ENCODE measurements around the gene KREMEN2. TPM values are rescaled to one million over a fixed set of nuclear protein-coding genes. Genes with fewer than 3 reads are reported as not detected.
"Not testable (repeated sequence)": the region's sequence is repeated elsewhere in the genome, so short reads cannot be mapped to it uniquely, and the experiment has no call there.

KREMEN2 gene
- total RNA-seq, result not detected

GRCh38 chr16:2963723-2964474, at the start of gene KREMEN2:
Gene KREMEN2 (plus strand): TSS chr16:2964275. CDS start chr16:2964521, 246 bp downstream.
- DNase-seq, result no peak

GRCh38 chr16:2915196-2915929, 48.7 kb upstream of the KREMEN2 start:
- DNase-seq, result no peak

- peak; percentile 62 for DNase-seq
Measured at GRCh38 chr16:2919511-2920255, 44.4 kb upstream of the KREMEN2 start.

- no peak for DNase-seq
Measured at GRCh38 chr16:2923481-2923880, 40.6 kb upstream of the KREMEN2 start.

- DNase-seq, result no peak
Measured at GRCh38 chr16:2924901-2925755, 38.9 kb upstream of the KREMEN2 start.

GRCh38 chr16:2925951-2926649, 38.0 kb upstream of the KREMEN2 start:
- DNase-seq, result no peak

GRCh38 chr16:2926650-2926999, 37.5 kb upstream of the KREMEN2 start:
- DNase-seq, result no peak

- peak; percentile 84 for DNase-seq
Measured at GRCh38 chr16:2927010-2927646, 36.9 kb upstream of the KREMEN2 start.

GRCh38 chr16:2928151-2928550, 35.9 kb upstream of the KREMEN2 start:
- DNase-seq, result not testable (repeated sequence)

- DNase-seq, result no peak
Measured at GRCh38 chr16:2928796-2929195, 35.3 kb upstream of the KREMEN2 start.

GRCh38 chr16:2929693-2930092, 34.4 kb upstream of the KREMEN2 start:
- no peak for DNase-seq

- no peak for DNase-seq
Measured at GRCh38 chr16:2930236-2930635, 33.8 kb upstream of the KREMEN2 start.

- not testable (repeated sequence) for DNase-seq
Measured at GRCh38 chr16:2931231-2931914, 32.7 kb upstream of the KREMEN2 start.

- DNase-seq, result no peak
Measured at GRCh38 chr16:2933136-2933535, 30.9 kb upstream of the KREMEN2 start.

- no peak for DNase-seq
Measured at GRCh38 chr16:2933701-2934100, 30.4 kb upstream of the KREMEN2 start.

GRCh38 chr16:2934450-2934849, 29.6 kb upstream of the KREMEN2 start:
- DNase-seq, result no peak

- DNase-seq, result no peak
Measured at GRCh38 chr16:2936436-2937011, 27.6 kb upstream of the KREMEN2 start.

GRCh38 chr16:2937170-2937569, 26.9 kb upstream of the KREMEN2 start:
- no peak for DNase-seq

GRCh38 chr16:2938206-2938605, 25.9 kb upstream of the KREMEN2 start:
- no peak for DNase-seq

- no peak for DNase-seq
Measured at GRCh38 chr16:2939968-2940367, 24.1 kb upstream of the KREMEN2 start.
